Endothelial cell of umbilical vein (primary cell): ENCODE results near the gene CYTIP.

Experiments
- CTCF ChIP-seq, 2 donors: IDR thresholded peaks; 1 replicate in 1 of 2; 2 replicates in 1 of 2; pipeline ENCODE4 v1.5.1; 2011; ENCODE audit warnings: low read length in 2 of 2, mild to moderate bottlenecking in 2 of 2, moderate library complexity in 2 of 2, control low read depth in 1 of 2, inconsistent platforms in 1 of 2, low read depth in 1 of 2; ENCODE audit not compliant: insufficient read depth in 1 of 2; ENCODE audit errors: extremely low read depth in 1 of 2
- POLR2A ChIP-seq: IDR thresholded peaks from 2 replicates; pipeline ENCODE4 v1.6.1; 2012; ENCODE audit warnings: low read depth, mild to moderate bottlenecking, control low read depth, low read length
- POLR2AphosphoS5 ChIP-seq: IDR thresholded peaks from 2 replicates; pipeline ENCODE4 v1.6.1; 2012; ENCODE audit warnings: low read depth, mild to moderate bottlenecking, control low read depth, low read length, moderate library complexity; ENCODE audit not compliant: insufficient read depth

GRCh38 chr2:157414050-157414449, 29.8 kb downstream of the CYTIP start:
- no peak for TF ChIP-seq CTCF (IDR thresholded peaks at IDR 0.05; ENCODE audit: extremely low read depth in 1 of 2, insufficient read depth in 1 of 2, low read depth in 1 of 2, low read length in 2 of 2)
- no peak for TF ChIP-seq POLR2AphosphoS5
- no peak for TF ChIP-seq POLR2A
